Measurements from ENCODE around the gene ANKLE2.

The ANKLE2 gene

DNA sequence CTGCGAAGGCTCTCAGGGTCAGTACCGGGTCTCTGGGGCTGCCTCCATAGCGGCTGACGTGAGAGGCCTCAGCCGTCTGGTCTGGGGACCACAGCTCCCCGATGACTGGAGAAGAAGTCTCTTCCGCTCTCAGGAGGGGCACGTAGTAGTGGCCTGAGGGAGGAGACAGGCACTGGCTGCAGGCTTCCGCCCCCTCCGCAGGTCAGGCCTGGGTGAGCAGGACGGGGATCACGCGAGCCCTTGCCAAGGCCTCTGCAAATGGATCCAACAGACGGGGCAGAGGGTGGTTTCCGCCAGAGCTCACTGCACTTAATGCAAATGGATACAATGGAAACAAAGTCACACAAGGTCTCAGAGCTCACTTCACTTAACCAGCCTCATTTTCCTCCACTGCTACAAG lies 24.7 kb downstream of the ANKLE2 start:
- TF ChIP-seq, protein P1, sequence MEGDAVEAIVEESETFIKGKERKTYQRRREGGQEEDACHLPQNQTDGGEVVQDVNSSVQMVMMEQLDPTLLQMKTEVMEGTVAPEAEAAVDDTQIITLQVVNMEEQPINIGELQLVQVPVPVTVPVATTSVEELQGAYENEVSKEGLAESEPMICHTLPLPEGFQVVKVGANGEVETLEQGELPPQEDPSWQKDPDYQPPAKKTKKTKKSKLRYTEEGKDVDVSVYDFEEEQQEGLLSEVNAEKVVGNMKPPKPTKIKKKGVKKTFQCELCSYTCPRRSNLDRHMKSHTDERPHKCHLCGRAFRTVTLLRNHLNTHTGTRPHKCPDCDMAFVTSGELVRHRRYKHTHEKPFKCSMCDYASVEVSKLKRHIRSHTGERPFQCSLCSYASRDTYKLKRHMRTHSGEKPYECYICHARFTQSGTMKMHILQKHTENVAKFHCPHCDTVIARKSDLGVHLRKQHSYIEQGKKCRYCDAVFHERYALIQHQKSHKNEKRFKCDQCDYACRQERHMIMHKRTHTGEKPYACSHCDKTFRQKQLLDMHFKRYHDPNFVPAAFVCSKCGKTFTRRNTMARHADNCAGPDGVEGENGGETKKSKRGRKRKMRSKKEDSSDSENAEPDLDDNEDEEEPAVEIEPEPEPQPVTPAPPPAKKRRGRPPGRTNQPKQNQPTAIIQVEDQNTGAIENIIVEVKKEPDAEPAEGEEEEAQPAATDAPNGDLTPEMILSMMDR (conservative IDR thresholded peaks at IDR 0.05; ENCODE audit: control insufficient read depth, insufficient read depth, low read depth, low read length) = no peak
- DNase-seq (ENCODE audit: low read depth) = no peak
- H3K4me3 ChIP-seq (ENCODE audit: control insufficient read depth, low read depth, low read length) = no peak overlapping the region

DNA sequence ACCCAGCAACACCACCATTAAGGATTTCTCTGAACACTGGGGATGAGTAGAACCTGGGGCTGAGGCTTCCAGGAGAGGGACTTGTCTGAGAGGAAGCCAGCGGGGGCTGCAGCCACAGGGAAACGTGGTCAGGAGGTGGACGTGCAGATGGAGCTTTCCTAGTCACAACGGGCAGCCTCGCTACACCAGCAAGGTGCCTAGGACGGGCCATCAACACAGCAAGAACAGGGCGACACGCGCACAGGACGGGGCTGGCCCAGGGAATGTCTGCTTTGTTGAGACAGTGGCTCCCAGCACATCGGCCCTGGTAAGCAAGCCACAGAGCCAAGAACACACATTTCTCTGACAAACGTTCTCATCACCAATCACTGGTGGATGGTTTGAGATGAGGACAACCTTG lies 25.3 kb downstream of the ANKLE2 start:
- H3K4me3 ChIP-seq (ENCODE audit: control insufficient read depth, low read depth, low read length) = no peak overlapping the region
- TF ChIP-seq, protein P1 (conservative IDR thresholded peaks at IDR 0.05; ENCODE audit: control insufficient read depth, insufficient read depth, low read depth, low read length) = no peak
- DNase-seq (ENCODE audit: low read depth) = no peak

DNA sequence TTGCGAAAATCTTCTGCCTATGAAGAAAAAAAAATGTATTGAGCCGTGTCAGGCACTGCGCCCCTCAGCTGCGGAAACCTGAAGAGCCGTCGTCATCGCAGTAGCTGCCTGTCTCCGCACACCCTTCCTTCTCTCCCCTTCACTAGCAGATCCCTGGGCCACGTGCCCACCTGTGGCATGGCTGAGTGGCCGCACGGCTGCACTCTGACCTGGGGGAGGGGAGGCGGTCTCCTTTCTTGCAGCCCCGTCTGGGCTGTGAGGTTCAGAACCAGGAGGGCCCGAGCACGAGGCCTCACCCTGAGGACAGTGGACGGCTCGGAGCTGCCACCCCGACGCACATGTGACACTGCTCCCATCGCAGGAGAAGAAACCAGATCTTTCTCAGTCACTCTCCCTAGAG lies 26.1 kb downstream of the ANKLE2 start:
- no peak for DNase-seq (ENCODE audit: low read depth)
- TF ChIP-seq, protein P1 (conservative IDR thresholded peaks at IDR 0.05; ENCODE audit: control insufficient read depth, insufficient read depth, low read depth, low read length) = no peak
- H3K4me3 ChIP-seq (ENCODE audit: control insufficient read depth, low read depth, low read length) = no peak overlapping the region

DNA sequence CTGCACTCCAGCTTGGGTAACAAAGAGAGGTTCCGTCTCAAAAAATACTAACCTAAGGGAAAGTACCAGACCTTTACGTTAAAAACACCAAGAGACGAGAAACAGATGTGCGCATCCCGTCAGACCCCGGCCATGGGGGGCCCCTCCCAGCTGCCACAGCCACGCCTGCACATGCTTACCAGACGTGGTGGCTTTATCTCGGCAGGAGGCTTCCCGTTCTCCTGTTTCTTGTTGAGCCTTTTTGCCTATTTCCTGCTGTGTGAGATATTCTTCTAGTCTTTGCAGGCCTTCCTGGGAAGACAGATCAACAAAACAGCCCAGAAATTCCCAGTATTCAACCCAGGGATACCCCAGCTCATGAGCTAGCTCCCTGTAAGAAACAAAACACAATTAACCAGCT lies 27.4 kb downstream of the ANKLE2 start:
- no peak for DNase-seq (ENCODE audit: low read depth)
- TF ChIP-seq, protein P1 (conservative IDR thresholded peaks at IDR 0.05; ENCODE audit: control insufficient read depth, insufficient read depth, low read depth, low read length) = no peak
- H3K4me3 ChIP-seq (ENCODE audit: control insufficient read depth, low read depth, low read length) = no peak overlapping the region

DNA sequence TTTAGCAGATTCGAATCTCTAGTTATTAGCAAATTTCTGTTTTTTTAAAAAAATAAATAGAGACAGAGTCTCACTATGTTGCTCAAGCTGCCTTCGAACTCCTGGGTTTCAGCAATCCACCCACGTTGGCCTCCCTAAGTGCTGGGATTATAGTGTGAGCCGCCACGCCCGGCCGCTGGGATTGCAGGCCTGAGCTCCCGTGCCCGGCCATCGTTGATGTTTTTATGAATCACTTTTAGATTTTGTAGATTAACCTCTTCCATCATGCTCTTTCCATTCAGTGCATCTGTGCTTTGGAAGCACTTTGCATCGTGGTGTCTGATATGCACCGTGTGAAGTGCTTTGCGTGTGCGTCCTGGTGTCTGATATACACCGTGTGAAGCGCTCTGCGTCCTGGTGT lies 30.1 kb downstream of the ANKLE2 start:
- no peak overlapping the region for H3K4me3 ChIP-seq (ENCODE audit: control insufficient read depth, low read depth, low read length)
- no peak for DNase-seq (ENCODE audit: low read depth)
- TF ChIP-seq, protein P1 (conservative IDR thresholded peaks at IDR 0.05; ENCODE audit: control insufficient read depth, insufficient read depth, low read depth, low read length) = no peak

DNA sequence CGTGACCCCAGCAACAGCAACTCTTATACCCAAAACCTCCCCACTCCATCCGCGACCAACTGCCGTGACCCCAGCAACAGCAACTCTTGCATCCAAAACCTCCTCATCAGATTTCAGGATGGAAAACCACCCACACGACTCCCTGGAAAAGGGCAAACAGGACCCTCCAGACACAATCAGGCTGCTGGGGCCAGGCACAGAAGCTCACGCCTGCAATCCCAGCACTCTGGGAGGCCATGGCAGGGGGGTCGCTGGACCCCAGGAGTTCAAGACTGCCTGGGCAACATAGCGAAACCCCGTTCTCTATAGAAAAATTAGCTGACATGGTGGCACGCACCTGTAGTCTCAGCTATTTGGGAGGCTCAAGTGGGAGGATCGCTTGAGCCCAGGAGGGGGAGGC lies 31.3 kb downstream of the ANKLE2 start:
- no peak overlapping the region for H3K4me3 ChIP-seq (ENCODE audit: control insufficient read depth, low read depth, low read length)
- TF ChIP-seq, protein P1 (conservative IDR thresholded peaks at IDR 0.05; ENCODE audit: control insufficient read depth, insufficient read depth, low read depth, low read length) = no peak
- no peak for DNase-seq (ENCODE audit: low read depth)
